Metanephros (tissue), 1 donor: ENCODE results near the gene ZNF24. TPM values are rescaled to one million over a fixed set of nuclear protein-coding genes. Genes with fewer than 3 reads are reported as not detected.

Source experiments
- total RNA-seq: library from RNA; depleted of rRNA; stranded (reverse); fragments of >200 nt; gene quantifications from one replicate; pipeline ENCODE4 v1.2.3, GENCODE V29; 2014

ZNF24 gene
- 45.5 TPM for total RNA-seq

GRCh38 chr18:35343936-35344735 is at the start of gene ZNF24:
ZNF24 (minus strand) TSS chr18:35344420; CDS start chr18:35340650, 3,770 bp downstream.

DNA sequence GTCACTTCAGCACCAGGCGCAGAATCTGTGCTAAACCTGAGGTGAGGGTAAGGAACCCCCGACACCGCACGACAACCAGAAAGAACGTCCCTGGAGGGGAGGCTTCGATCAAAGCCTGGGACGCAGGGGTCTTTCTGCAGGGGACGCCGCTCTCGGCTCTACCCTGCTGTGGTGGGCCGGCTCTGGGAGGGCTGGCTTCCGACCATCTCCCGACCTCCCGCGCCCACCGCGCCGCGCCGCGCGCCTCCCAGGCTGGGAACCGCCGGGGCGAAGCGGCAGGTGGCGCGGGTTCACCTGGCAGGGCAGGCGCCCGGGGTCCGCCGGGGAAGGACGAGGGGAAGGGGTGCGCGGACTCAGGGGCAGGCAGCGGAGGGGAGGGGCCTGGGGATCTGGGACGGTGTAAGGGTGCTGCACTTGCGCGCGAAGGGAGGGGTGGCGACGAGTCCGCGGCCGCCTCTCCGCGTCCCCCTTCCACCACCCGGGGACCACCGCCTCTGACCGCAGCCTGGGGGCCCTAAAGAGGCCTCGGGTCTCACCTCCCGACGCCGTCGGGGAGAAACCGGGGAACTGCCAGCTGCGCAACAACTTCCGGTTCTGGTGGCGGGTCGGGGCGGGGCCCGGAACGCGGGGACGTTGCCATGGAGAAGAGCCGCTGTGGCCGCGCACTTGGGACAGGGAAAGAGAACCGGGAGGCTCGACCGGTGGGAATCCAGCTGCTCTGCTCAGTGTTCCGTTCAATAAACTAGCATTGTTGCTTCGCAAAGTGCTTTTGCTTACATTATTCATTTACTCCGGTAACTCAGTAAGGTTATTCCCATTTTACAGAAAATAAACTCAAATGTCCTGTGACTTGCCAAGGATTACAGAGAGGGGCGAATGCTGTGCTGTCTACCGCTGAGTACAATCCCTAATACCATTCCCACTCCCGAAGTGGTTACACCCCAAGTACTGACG is 32.8 kb upstream of the ZNF24 start, which contains the start of gene ZNF396:
Gene ZNF396 (minus strand): TSS at position 596 of the 954 bp plus-strand sequence. CDS start 3,045 bp downstream, outside the sequence.

GRCh38 chr18:35290094-35290735 is 54.0 kb downstream of the ZNF24 start, which contains the start of gene ZSCAN30:
ZSCAN30 (minus strand) TSS chr18:35290229; CDS start chr18:35264352, 25,877 bp downstream.

Other genes starting within 250 kb of the ZNF24 start
- gene ZNF397, start 103.4 kb downstream of the ZNF24 start, total RNA-seq: 38.1 TPM
- 29.4 TPM for gene ZSCAN30, start 54.2 kb downstream of the ZNF24 start, total RNA-seq
- gene ZNF396, start 32.9 kb upstream of the ZNF24 start, total RNA-seq: 3.9 TPM
- gene INO80C, start 153.5 kb upstream of the ZNF24 start, total RNA-seq: 12.3 TPM
- gene GALNT1, start 237.3 kb upstream of the ZNF24 start, total RNA-seq: 36.1 TPM